ENCODE results near the gene ARMC9.

DNA sequence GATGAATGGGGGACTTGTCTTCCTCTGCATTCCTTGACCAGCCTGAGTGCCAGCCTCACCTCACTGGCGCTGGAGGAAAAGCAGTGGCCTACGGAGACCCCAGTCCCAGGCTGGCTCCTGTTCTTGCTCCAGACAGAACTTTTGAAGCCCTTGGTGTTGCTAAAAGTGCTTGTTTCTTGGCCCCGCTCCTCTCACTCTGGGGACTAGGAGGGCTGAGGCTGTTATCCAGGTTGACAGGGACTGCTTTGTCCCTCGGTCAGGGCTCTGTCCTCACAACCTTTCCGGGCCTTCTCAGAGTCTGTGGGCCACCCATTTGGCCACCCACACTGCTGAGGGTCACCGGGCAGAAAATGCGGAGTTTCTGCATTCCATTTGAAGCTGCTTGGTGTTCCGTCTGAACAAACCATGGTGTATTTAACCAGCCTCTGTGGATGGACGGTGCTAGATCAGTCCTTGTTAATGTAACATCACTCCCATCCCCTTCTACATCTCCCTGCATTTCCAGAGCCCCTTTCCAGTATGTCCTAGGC lies 222.7 kb downstream of the ARMC9 start:
- TF ChIP-seq, protein P1, sequence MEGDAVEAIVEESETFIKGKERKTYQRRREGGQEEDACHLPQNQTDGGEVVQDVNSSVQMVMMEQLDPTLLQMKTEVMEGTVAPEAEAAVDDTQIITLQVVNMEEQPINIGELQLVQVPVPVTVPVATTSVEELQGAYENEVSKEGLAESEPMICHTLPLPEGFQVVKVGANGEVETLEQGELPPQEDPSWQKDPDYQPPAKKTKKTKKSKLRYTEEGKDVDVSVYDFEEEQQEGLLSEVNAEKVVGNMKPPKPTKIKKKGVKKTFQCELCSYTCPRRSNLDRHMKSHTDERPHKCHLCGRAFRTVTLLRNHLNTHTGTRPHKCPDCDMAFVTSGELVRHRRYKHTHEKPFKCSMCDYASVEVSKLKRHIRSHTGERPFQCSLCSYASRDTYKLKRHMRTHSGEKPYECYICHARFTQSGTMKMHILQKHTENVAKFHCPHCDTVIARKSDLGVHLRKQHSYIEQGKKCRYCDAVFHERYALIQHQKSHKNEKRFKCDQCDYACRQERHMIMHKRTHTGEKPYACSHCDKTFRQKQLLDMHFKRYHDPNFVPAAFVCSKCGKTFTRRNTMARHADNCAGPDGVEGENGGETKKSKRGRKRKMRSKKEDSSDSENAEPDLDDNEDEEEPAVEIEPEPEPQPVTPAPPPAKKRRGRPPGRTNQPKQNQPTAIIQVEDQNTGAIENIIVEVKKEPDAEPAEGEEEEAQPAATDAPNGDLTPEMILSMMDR (IDR thresholded peaks at IDR 0.05; ENCODE audit: poor library complexity) = no peak
- TF ChIP-seq EZH2phosphoT487 (IDR thresholded peaks at IDR 0.05; ENCODE audit: low read depth, severe bottlenecking, unreplicated experiment) = no peak
